GM19025 (cell line): ENCODE measurements around the gene FGFR3.

Source experiments
- ATAC-seq: cut with Tn5 transposase; IDR thresholded peaks from one replicate; pipeline ENCODE4 v1.9.1; 2021; ENCODE audit warnings: mild to moderate bottlenecking, low read depth, moderate library complexity; ENCODE audit not compliant: unreplicated experiment

Gene FGFR3

GRCh38 chr4:1756079-1756478, 37.0 kb upstream of the FGFR3 start:
- no peak for ATAC-seq

GRCh38 chr4:1756893-1757779, 36.0 kb upstream of the FGFR3 start:
- ATAC-seq = no peak

- no peak for ATAC-seq
Measured at GRCh38 chr4:1757836-1758235, 35.3 kb upstream of the FGFR3 start.

- ATAC-seq = no peak
Measured at GRCh38 chr4:1758306-1759121, 34.6 kb upstream of the FGFR3 start.

- no peak for ATAC-seq
Measured at GRCh38 chr4:1759170-1759817, 33.8 kb upstream of the FGFR3 start.

GRCh38 chr4:1759818-1760223, 33.3 kb upstream of the FGFR3 start:
- no peak for ATAC-seq

- no peak for ATAC-seq
Measured at GRCh38 chr4:1760521-1761071, 32.5 kb upstream of the FGFR3 start.

- no peak for ATAC-seq
Measured at GRCh38 chr4:1761130-1761689, 31.9 kb upstream of the FGFR3 start.

- no peak for ATAC-seq
Measured at GRCh38 chr4:1762264-1763010, 30.7 kb upstream of the FGFR3 start.

- ATAC-seq = no peak
Measured at GRCh38 chr4:1763070-1763549, 30.0 kb upstream of the FGFR3 start.

- no peak for ATAC-seq
Measured at GRCh38 chr4:1763550-1764080, 29.5 kb upstream of the FGFR3 start.

GRCh38 chr4:1764670-1765069, 28.4 kb upstream of the FGFR3 start:
- no peak for ATAC-seq

GRCh38 chr4:1765409-1766072, 27.6 kb upstream of the FGFR3 start:
- no peak for ATAC-seq

GRCh38 chr4:1766106-1767060, 26.7 kb upstream of the FGFR3 start:
- no peak for ATAC-seq

- ATAC-seq = no peak
Measured at GRCh38 chr4:1767061-1767769, 25.9 kb upstream of the FGFR3 start.

GRCh38 chr4:1767770-1768366, 25.2 kb upstream of the FGFR3 start:
- no peak for ATAC-seq
